ENCODE measurements around the gene RLBP1. TPM values are rescaled to one million over a fixed set of nuclear protein-coding genes. Genes with fewer than 3 reads are reported as not detected.

RLBP1 gene
- total and polyA plus RNA-seq, 2 of the 4 experiments (the other 2 are of a cell fraction), result not detected

GRCh38 chr15:89170364-89170763 is 51.0 kb downstream of the RLBP1 start:
- in situ Hi-C loops (cut with MboI; ENCODE audit: low sequenced_read_pairs) (loop anchor here (25.0 kb wide), 1 partner anchor 508 kb away; no protein-coding TSS in a partner anchor), intact Hi-C loops (cut with micrococcal nuclease) (no loop called here), dilution Hi-C loops (cut with HindIII; ENCODE audit: low sequenced_read_pairs, unreplicated experiment) (no loop called here)
- peaks cover 17% of the 10 kb centered on the region for H3K4me1 ChIP-seq (ENCODE audit: control insufficient read depth, insufficient read depth, low read length)
- no CpG with 5 or more reads among the region's 3 CpGs for WGBS, 2 experiments (ENCODE audit: extremely low coverage in 2 of 2, insufficient read length in 1 of 2)
- DNase-seq (peak; percentile 10), ATAC-seq (ENCODE audit: low read depth) (no peak; the same call in 1 of the 2 replicates)
- no peaks in the 10 kb centered on the region for H4K20me1 ChIP-seq (ENCODE audit: insufficient read depth, low read length)
- H3K9me3 ChIP-seq (ENCODE audit: control insufficient read depth, insufficient read depth, low read length), result no peaks in the 10 kb centered on the region
- H3K4ac ChIP-seq (ENCODE audit: low read depth, low read length), result no peak overlapping the region
- H4K5ac ChIP-seq (ENCODE audit: low read depth, low read length), result no peak overlapping the region
- no peak overlapping the region for H3K4me3 ChIP-seq (ENCODE audit: insufficient read depth, low read depth, low read length)
- no peak overlapping the region for H2BK5ac ChIP-seq (ENCODE audit: low read depth, low read length, poor library complexity, severe bottlenecking)
- H3K36me3 ChIP-seq (ENCODE audit: control insufficient read depth, insufficient read depth, low read length), result peaks cover 4% of the 10 kb centered on the region
- no peak overlapping the region for H3K27ac ChIP-seq (ENCODE audit: insufficient read depth, low read length)
- no peak overlapping the region for H3K4me2 ChIP-seq (ENCODE audit: low read depth, low read length)
- no peak overlapping the region for H2BK15ac ChIP-seq (ENCODE audit: low read depth, low read length)
- no peak overlapping the region for H2BK20ac ChIP-seq (ENCODE audit: low read depth, low read length)
- H2AK5ac ChIP-seq (ENCODE audit: low read depth, low read length), result no peak overlapping the region
- 0 out of 4 replicates have a peak overlapping the region, but pooled peaks of 1 of the 2 experiments have one; percentile 14 for H4K8ac ChIP-seq (ENCODE audit: low read depth in 2 of 2, low read length in 2 of 2)
- TF ChIP-seq ELK1 (IDR thresholded peaks at IDR 0.05; ENCODE audit: borderline replicate concordance, low read depth, low read length) (no peak), POLR2A (IDR thresholded peaks at IDR 0.05; ENCODE audit: low read depth, low read length) (no peak), RCOR1 (IDR thresholded peaks at IDR 0.05; ENCODE audit: insufficient replicate concordance, low read length) (no peak), RFX5 (IDR thresholded peaks at IDR 0.05; ENCODE audit: low read depth, low read length) (no peak), SMC3 (IDR thresholded peaks at IDR 0.05; ENCODE audit: low read depth, low read length) (no peak), BHLHE40 (IDR thresholded peaks at IDR 0.05; ENCODE audit: low read depth, low read length) (no peak), MAFK (IDR thresholded peaks at IDR 0.05; ENCODE audit: low read depth, low read length) (no peak), FOS (IDR thresholded peaks at IDR 0.05; ENCODE audit: low read depth, low read length) (no peak), CHD1 (IDR thresholded peaks at IDR 0.05; ENCODE audit: low read depth, low read length) (no peak), NFE2L2 (IDR thresholded peaks at IDR 0.05; ENCODE audit: low read depth, low read length) (no peak)
- TF ChIP-seq, protein P1, sequence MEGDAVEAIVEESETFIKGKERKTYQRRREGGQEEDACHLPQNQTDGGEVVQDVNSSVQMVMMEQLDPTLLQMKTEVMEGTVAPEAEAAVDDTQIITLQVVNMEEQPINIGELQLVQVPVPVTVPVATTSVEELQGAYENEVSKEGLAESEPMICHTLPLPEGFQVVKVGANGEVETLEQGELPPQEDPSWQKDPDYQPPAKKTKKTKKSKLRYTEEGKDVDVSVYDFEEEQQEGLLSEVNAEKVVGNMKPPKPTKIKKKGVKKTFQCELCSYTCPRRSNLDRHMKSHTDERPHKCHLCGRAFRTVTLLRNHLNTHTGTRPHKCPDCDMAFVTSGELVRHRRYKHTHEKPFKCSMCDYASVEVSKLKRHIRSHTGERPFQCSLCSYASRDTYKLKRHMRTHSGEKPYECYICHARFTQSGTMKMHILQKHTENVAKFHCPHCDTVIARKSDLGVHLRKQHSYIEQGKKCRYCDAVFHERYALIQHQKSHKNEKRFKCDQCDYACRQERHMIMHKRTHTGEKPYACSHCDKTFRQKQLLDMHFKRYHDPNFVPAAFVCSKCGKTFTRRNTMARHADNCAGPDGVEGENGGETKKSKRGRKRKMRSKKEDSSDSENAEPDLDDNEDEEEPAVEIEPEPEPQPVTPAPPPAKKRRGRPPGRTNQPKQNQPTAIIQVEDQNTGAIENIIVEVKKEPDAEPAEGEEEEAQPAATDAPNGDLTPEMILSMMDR (conservative IDR thresholded peaks at IDR 0.05; ENCODE audit: low read depth, low read length), result no peak
- H2BK120ac ChIP-seq (ENCODE audit: low read depth, low read length), result no peak overlapping the region
- no peak overlapping the region for H3K9ac ChIP-seq (ENCODE audit: low read depth, low read length)
- CTCF ChIA-PET, result interaction anchor here (0.6 to 0.8 kb wide), 3 partner anchors 17 to 157 kb away, joined by 3 read pairs; partner anchors contain the start of gene ABHD2
- H4K91ac ChIP-seq (ENCODE audit: insufficient read depth, low read depth, low read length), result no peak overlapping the region
- no peak overlapping the region for H2AK9ac ChIP-seq (replicated peaks; ENCODE audit: low read depth, low read length, poor library complexity)
- peak overlapping the region; percentile 75; the same call in 1 of the 2 replicates for H3K14ac ChIP-seq (replicated peaks; ENCODE audit: low read depth, low read length)
- H3K9me1 ChIP-seq (ENCODE audit: insufficient read depth, low read length), result peaks cover 17% of the 10 kb centered on the region
- BruUV-seq (replicated peaks), result no TSS peak
- H3K23ac ChIP-seq (ENCODE audit: low read depth, low read length), result no peak overlapping the region
- no peaks in the 10 kb centered on the region for H3K27me3 ChIP-seq (ENCODE audit: control insufficient read depth, insufficient read depth, low read length)
- no peak overlapping the region for H2AFZ ChIP-seq (replicated peaks; ENCODE audit: low read length, poor library complexity)
- no peak overlapping the region for H3K56ac ChIP-seq (ENCODE audit: extremely low read depth, insufficient read depth, low read length)
- H3K18ac ChIP-seq (ENCODE audit: low read depth, low read length), result no peak overlapping the region
- POLR2A ChIA-PET (ENCODE audit: unreplicated experiment), result no interaction called here
- H3K79me1 ChIP-seq (ENCODE audit: low read depth in 1 of 2, low read length in 2 of 2), result peaks cover 20 to 40% of the 10 kb centered on the region in 2 experiments
